ENCODE measurements around the gene FBXO15. TPM values are rescaled to one million over a fixed set of nuclear protein-coding genes. Genes with fewer than 3 reads are reported as not detected.

FBXO15 gene
- polyA plus RNA-seq, 1 donor = 0.73 TPM

DNA sequence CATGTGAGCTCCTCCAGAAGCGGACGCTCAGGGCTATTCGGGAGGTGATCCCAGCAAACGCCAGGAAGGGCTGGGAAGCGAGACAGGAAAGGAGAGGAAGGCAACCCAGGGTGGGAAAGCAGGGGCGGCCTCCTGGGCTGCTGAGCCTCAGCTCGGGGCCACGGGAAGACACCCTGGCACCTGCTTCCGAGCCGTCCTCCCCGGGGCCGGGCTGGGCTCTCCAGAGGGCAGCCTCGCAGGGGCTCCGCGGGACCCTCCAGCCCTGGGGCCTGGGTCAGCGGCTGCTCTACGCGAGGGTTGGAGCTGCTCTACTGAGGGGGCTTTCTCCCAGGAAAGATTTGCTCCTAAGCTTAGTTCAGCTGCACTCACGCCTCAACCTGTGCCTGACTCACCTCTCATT is 34.7 kb upstream of the FBXO15 start:
- H3K4me1 ChIP-seq (ENCODE audit: control insufficient read depth, insufficient read depth, low read length) = no peaks in the 10 kb centered on the region
- H3K4me3 ChIP-seq (ENCODE audit: low read length) = no peak overlapping the region
- H3K36me3 ChIP-seq (ENCODE audit: control insufficient read depth, insufficient read depth, low read length) = no peaks in the 10 kb centered on the region
- H3K27me3 ChIP-seq (ENCODE audit: control insufficient read depth, insufficient read depth, low read length) = peaks cover 8% of the 10 kb centered on the region
- no peaks in the 10 kb centered on the region for H3K9me3 ChIP-seq (ENCODE audit: control insufficient read depth, low read depth, low read length)
- DNase-seq = no peak
- no CpG with 5 or more reads among the region's 19 CpGs for WGBS (ENCODE audit: insufficient coverage, low lambda C conversion rate)
- no peak overlapping the region for H3K27ac ChIP-seq (ENCODE audit: low read length)

DNA sequence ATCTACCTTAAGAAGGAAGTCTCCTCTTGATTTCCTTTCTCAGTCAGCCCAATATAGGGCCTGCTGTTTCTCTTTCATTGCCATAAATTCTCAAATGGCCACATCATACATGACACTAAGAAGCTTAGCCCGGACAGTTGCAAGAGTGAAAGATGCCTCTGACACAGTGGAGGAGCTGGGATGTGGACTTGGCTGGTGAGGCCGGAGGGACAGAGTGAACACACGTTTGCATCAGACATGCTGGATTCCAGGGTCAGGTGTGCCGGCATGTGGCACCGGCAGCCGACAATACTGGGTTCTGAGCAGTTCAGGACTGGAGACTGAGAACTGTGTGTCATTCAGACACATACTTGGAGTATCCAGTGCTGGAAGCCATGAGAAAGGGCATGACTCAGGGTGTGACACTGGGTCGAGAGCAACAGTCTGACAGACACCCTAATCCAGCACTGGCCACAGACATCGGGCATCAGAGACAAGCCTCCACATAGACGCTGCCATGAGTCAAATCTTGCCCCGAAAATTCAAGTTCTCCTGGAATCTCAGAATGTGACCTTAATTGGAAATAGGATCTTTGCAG is 32.1 kb upstream of the FBXO15 start:
- DNase-seq = no peak
- Histone ChIP-seq H3K4me3 (ENCODE audit: low read length) (no peak overlapping the region), H3K27me3 (ENCODE audit: control insufficient read depth, insufficient read depth, low read length) (peaks cover 18% of the 10 kb centered on the region), H3K27ac (ENCODE audit: low read length) (no peak overlapping the region), H3K4me1 (ENCODE audit: control insufficient read depth, insufficient read depth, low read length) (no peaks in the 10 kb centered on the region), H3K9me3 (ENCODE audit: control insufficient read depth, low read depth, low read length) (no peaks in the 10 kb centered on the region), H3K36me3 (ENCODE audit: control insufficient read depth, insufficient read depth, low read length) (no peaks in the 10 kb centered on the region)
- no CpG with 5 or more reads among the region's 10 CpGs for WGBS (ENCODE audit: insufficient coverage, low lambda C conversion rate)

- Histone ChIP-seq H3K27me3 (ENCODE audit: control insufficient read depth, insufficient read depth, low read length) (peaks cover 18% of the 10 kb centered on the region), H3K4me3 (ENCODE audit: low read length) (no peak overlapping the region), H3K27ac (ENCODE audit: low read length) (no peak overlapping the region), H3K4me1 (ENCODE audit: control insufficient read depth, insufficient read depth, low read length) (no peaks in the 10 kb centered on the region), H3K9me3 (ENCODE audit: control insufficient read depth, low read depth, low read length) (no peaks in the 10 kb centered on the region), H3K36me3 (ENCODE audit: control insufficient read depth, insufficient read depth, low read length) (no peaks in the 10 kb centered on the region)
- no CpG with 5 or more reads among the region's 1 CpG for WGBS (ENCODE audit: insufficient coverage, low lambda C conversion rate)
- no peak for DNase-seq
Observed at GRCh38 chr18:74178884-74179283, 31.2 kb upstream of the FBXO15 start.

DNA sequence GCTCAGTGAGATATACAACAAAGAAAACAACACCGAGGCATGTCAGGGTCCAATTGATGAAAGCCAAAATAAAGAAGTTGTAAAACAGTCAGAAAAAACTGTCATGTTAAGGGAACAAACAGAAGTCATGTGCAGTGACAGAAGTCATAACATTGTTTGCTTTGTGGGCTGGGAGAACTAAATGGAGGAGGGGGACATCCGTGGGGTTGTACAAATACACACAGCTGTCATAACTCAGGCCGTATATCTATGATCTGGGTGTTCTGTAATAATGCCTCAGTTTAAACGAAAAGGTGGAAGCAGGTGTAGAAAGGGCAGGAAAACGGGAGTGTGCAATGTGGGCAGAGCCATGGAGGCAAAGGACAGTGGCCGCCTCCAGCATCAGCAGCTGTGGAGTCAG is 28.0 kb upstream of the FBXO15 start:
- DNase-seq = no peak
- H3K27ac ChIP-seq (ENCODE audit: low read length) = no peak overlapping the region
- no peaks in the 10 kb centered on the region for H3K9me3 ChIP-seq (ENCODE audit: control insufficient read depth, low read depth, low read length)
- 50% methylated on average over 1 of the region's 6 CpGs for WGBS (ENCODE audit: insufficient coverage, low lambda C conversion rate)
- peaks cover 17% of the 10 kb centered on the region for H3K27me3 ChIP-seq (ENCODE audit: control insufficient read depth, insufficient read depth, low read length)
- no peak overlapping the region for H3K4me3 ChIP-seq (ENCODE audit: low read length)
- no peaks in the 10 kb centered on the region for H3K36me3 ChIP-seq (ENCODE audit: control insufficient read depth, insufficient read depth, low read length)
- no peaks in the 10 kb centered on the region for H3K4me1 ChIP-seq (ENCODE audit: control insufficient read depth, insufficient read depth, low read length)

GRCh38 chr18:74173434-74173750 is 25.8 kb upstream of the FBXO15 start:
- no CpG with 5 or more reads among the region's 11 CpGs for WGBS (ENCODE audit: insufficient coverage, low lambda C conversion rate)
- H3K4me1 ChIP-seq (ENCODE audit: control insufficient read depth, insufficient read depth, low read length) = no peaks in the 10 kb centered on the region
- H3K4me3 ChIP-seq (ENCODE audit: low read length) = no peak overlapping the region
- peaks cover 19% of the 10 kb centered on the region for H3K27me3 ChIP-seq (ENCODE audit: control insufficient read depth, insufficient read depth, low read length)
- no peaks in the 10 kb centered on the region for H3K9me3 ChIP-seq (ENCODE audit: control insufficient read depth, low read depth, low read length)
- no peak for DNase-seq
- no peaks in the 10 kb centered on the region for H3K36me3 ChIP-seq (ENCODE audit: control insufficient read depth, insufficient read depth, low read length)
- H3K27ac ChIP-seq (ENCODE audit: low read length) = no peak overlapping the region

DNA sequence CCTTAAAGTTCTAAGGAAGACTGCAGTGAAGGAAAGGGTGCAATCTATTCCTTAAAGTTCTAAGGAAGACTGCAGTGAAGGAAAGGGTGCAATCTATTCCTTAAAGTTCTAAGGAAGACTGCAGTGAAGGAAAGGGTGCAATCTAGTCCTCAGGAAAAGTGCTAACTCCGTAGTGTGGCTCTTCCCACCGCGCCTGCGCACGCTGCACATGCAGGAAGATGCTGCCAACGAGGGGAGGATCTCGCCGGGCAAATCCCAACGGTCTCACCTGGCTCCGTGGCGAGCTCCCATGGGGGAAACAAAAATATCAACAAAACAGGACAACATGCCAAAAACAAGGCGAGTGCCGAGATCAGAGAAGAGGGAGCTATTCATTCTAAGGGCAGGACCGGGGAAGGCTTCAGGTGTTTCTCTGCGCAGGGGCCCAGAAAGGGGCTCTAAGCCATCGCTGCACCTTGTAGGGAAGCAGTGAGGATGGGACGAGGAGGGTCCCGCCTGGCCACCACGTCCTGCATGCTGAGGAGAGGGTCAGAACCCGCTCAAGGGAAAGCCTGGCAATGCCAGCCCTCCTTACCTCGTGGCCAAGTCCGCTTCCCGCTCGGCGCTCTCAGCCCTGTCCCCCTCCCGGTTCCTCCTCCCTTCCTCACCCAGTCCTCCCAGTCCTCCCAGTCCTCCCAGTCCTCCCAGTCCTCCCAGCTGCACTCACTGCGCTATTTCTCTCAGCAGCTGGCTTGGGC is 25.2 kb upstream of the FBXO15 start:
- no peak for DNase-seq
- WGBS (ENCODE audit: insufficient coverage, low lambda C conversion rate) = 94% methylated on average over 3 of the region's 27 CpGs
- Histone ChIP-seq H3K4me3 (ENCODE audit: low read length) (no peak overlapping the region), H3K27me3 (ENCODE audit: control insufficient read depth, insufficient read depth, low read length) (peaks cover 19% of the 10 kb centered on the region), H3K36me3 (ENCODE audit: control insufficient read depth, insufficient read depth, low read length) (no peaks in the 10 kb centered on the region), H3K9me3 (ENCODE audit: control insufficient read depth, low read depth, low read length) (no peaks in the 10 kb centered on the region), H3K27ac (ENCODE audit: low read length) (no peak overlapping the region), H3K4me1 (ENCODE audit: control insufficient read depth, insufficient read depth, low read length) (no peaks in the 10 kb centered on the region)

DNA sequence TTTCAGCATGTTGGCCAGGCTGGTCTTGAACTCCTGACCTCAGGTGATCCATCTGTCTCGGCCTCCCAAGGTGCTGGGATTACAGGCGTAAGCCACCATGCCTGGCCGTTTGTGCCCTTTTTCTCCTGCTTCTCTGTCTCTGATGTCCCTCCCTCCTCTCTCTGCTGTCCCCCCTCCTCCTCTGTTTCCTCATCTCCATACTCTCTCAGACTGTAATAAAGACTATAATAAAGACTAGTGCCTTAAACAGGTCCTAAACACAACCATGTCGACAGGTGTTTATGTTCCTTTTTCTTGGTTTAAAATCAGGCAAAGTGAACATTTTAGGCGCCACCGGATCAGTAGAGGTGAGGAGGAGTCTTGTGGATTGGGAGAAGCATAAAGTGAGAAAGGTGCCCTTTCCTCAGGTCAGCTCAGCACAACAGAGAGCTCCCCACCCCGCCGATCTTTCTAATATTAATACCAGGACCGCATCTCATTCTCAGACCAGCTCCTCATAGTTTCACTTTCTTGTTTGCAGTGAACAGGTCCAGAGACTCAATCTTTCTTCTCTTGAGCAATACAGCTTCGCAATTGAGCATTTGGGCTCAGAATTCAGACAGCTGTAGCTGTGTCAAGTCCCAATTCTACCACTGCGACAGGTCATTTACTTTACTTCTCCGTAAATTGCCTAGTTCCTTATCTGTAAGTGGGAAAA is 24.4 kb upstream of the FBXO15 start:
- Histone ChIP-seq H3K27ac (ENCODE audit: low read length) (no peak overlapping the region), H3K27me3 (ENCODE audit: control insufficient read depth, insufficient read depth, low read length) (peaks cover 19% of the 10 kb centered on the region), H3K9me3 (ENCODE audit: control insufficient read depth, low read depth, low read length) (no peaks in the 10 kb centered on the region), H3K36me3 (ENCODE audit: control insufficient read depth, insufficient read depth, low read length) (no peaks in the 10 kb centered on the region), H3K4me1 (ENCODE audit: control insufficient read depth, insufficient read depth, low read length) (no peaks in the 10 kb centered on the region), H3K4me3 (ENCODE audit: low read length) (no peak overlapping the region)
- WGBS (ENCODE audit: insufficient coverage, low lambda C conversion rate) = 58% methylated on average over 2 of the region's 12 CpGs
- DNase-seq = peak in 1 of 2 donors; percentile 24

- Histone ChIP-seq H3K4me3 (ENCODE audit: low read length) (no peak overlapping the region), H3K27me3 (ENCODE audit: control insufficient read depth, insufficient read depth, low read length) (peaks cover 4% of the 10 kb centered on the region), H3K27ac (ENCODE audit: low read length) (no peak overlapping the region), H3K4me1 (ENCODE audit: control insufficient read depth, insufficient read depth, low read length) (no peaks in the 10 kb centered on the region), H3K9me3 (ENCODE audit: control insufficient read depth, low read depth, low read length) (no peaks in the 10 kb centered on the region), H3K36me3 (ENCODE audit: control insufficient read depth, insufficient read depth, low read length) (peaks cover 4% of the 10 kb centered on the region)
- peak in 1 of 2 donors; percentile 22 for DNase-seq
- no CpG with 5 or more reads among the region's 7 CpGs for WGBS (ENCODE audit: insufficient coverage, low lambda C conversion rate)
Observed at GRCh38 chr18:74166386-74166785, 18.8 kb upstream of the FBXO15 start.

GRCh38 chr18:74163019-74163660 is 15.5 kb upstream of the FBXO15 start:
- Histone ChIP-seq H3K27me3 (ENCODE audit: control insufficient read depth, insufficient read depth, low read length) (no peaks in the 10 kb centered on the region), H3K9me3 (ENCODE audit: control insufficient read depth, low read depth, low read length) (no peaks in the 10 kb centered on the region), H3K4me1 (ENCODE audit: control insufficient read depth, insufficient read depth, low read length) (no peaks in the 10 kb centered on the region), H3K36me3 (ENCODE audit: control insufficient read depth, insufficient read depth, low read length) (peaks cover 25% of the 10 kb centered on the region), H3K4me3 (ENCODE audit: low read length) (no peak overlapping the region), H3K27ac (ENCODE audit: low read length) (no peak overlapping the region)
- 83% methylated on average over 4 of the region's 11 CpGs for WGBS (ENCODE audit: insufficient coverage, low lambda C conversion rate)
- DNase-seq = no peak

GRCh38 chr18:74155276-74155675 is 7.6 kb upstream of the FBXO15 start:
- Histone ChIP-seq H3K27me3 (ENCODE audit: control insufficient read depth, insufficient read depth, low read length) (no peaks in the 10 kb centered on the region), H3K9me3 (ENCODE audit: control insufficient read depth, low read depth, low read length) (no peaks in the 10 kb centered on the region), H3K27ac (ENCODE audit: low read length) (no peak overlapping the region), H3K4me3 (ENCODE audit: low read length) (no peak overlapping the region), H3K4me1 (ENCODE audit: control insufficient read depth, insufficient read depth, low read length) (no peaks in the 10 kb centered on the region), H3K36me3 (ENCODE audit: control insufficient read depth, insufficient read depth, low read length) (peaks cover 53% of the 10 kb centered on the region)
- 94% methylated on average over 2 of the region's 4 CpGs for WGBS (ENCODE audit: insufficient coverage, low lambda C conversion rate)
- DNase-seq = no peak
